22Rv1 (cell line): ENCODE data around the gene IFITM10.

Source experiments
- ZFX ChIP-seq: fragments of 450-650 bp; IDR thresholded peaks from 2 replicates; pipeline ENCODE4 v1.6.1; 2017; ENCODE audit warnings: antibody characterized with exemption, borderline replicate concordance
- TF ChIP-seq, protein P1 (sequence below): fragments of 450-650 bp; IDR thresholded peaks from 2 replicates; pipeline ENCODE4 v1.5.1; 2017; ENCODE audit warnings: mild to moderate bottlenecking

- TF ChIP-seq, protein P1, sequence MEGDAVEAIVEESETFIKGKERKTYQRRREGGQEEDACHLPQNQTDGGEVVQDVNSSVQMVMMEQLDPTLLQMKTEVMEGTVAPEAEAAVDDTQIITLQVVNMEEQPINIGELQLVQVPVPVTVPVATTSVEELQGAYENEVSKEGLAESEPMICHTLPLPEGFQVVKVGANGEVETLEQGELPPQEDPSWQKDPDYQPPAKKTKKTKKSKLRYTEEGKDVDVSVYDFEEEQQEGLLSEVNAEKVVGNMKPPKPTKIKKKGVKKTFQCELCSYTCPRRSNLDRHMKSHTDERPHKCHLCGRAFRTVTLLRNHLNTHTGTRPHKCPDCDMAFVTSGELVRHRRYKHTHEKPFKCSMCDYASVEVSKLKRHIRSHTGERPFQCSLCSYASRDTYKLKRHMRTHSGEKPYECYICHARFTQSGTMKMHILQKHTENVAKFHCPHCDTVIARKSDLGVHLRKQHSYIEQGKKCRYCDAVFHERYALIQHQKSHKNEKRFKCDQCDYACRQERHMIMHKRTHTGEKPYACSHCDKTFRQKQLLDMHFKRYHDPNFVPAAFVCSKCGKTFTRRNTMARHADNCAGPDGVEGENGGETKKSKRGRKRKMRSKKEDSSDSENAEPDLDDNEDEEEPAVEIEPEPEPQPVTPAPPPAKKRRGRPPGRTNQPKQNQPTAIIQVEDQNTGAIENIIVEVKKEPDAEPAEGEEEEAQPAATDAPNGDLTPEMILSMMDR, result no peak
- no peak for TF ChIP-seq ZFX
Measured at GRCh38 chr11:1746511-1746931, 3.9 kb downstream of the IFITM10 start.
